K562 (cell line): ENCODE measurements around the gene CCL8.

Experiments
- ELF4 ChIP-seq: fragments of 450-650 bp; formaldehyde crosslinking; IDR thresholded peaks from 2 replicates; pipeline ENCODE4 v1.4.0; 2022; ENCODE audit warnings: missing genetic modification characterization
- EZH2 ChIP-seq: IDR thresholded peaks from 2 replicates; pipeline ENCODE4 v1.6.1; 2012; ENCODE audit warnings: low read depth, mild to moderate bottlenecking, inconsistent platforms, low read length, borderline replicate concordance
- NFYB ChIP-seq: IDR thresholded peaks from 2 replicates; pipeline ENCODE4 v1.6.1; 2011; ENCODE audit warnings: mild to moderate bottlenecking, moderate library complexity; ENCODE audit not compliant: insufficient read length; ENCODE audit errors: extremely low read depth
- RCOR1 ChIP-seq, 2 experiments: IDR thresholded peaks; 2 replicates each; pipeline ENCODE4 v1.6.1; 2012; ENCODE audit warnings: low read depth in 2 of 2, low read length in 2 of 2, borderline replicate concordance in 1 of 2, improper control_type of control experiment in 1 of 2

DNA sequence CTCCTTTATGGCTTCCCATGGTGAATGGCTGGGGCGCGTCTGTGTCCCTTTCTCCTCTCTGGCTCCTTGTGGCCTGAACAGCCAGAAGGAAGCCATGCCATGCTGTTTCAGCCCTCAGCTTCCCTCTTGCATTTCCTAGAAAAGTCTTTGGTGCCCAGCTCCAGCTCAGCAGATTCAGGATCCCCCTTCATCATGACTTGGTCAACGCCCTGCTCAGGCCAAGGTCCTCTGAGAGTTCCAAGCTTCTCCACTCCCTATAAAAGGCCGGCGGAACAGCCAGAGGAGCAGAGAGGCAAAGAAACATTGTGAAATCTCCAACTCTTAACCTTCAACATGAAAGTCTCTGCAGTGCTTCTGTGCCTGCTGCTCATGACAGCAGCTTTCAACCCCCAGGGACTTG lies 37.0 kb downstream of the CCL8 start, which contains the start of gene CCL13:
- TF ChIP-seq EZH2 (no peak), ELF4 (CRISPR knock-in tag) (no peak), NFYB (no peak), RCOR1 (IDR thresholded peaks at IDR 0.05; ENCODE audit: borderline replicate concordance in 1 of 2, low read depth in 2 of 2, low read length in 2 of 2) (no peak)
